WTC11 (cell line): ENCODE results near the gene SWAP70. TPM values are rescaled to one million over a fixed set of nuclear protein-coding genes. Genes with fewer than 3 reads are reported as not detected.

Source experiments
- ATAC-seq: fragments of 200-7000 bp; cut with Tn5 transposase; 2 replicates; pipeline ENCODE4 v1.10.0; 2021; ENCODE audit warnings: mild to moderate bottlenecking, moderate library complexity
- CTCF ChIA-PET: fragments of 300-600 bp; sonication (Branson Sonifier 250); formaldehyde crosslinking; loops from one replicate; lab custom pipeline; 2021; ENCODE audit warnings: antibody characterized with exemption; lab: Charles Lee
- POLR2A ChIA-PET: fragments of 350-600 bp; sonication (Branson Sonifier 250); formaldehyde crosslinking; loops from one replicate; lab custom pipeline; 2021; ENCODE audit warnings: antibody characterized with exemption; lab: Charles Lee
- DNase-seq: peaks from one replicate; pipeline ENCODE4 v3.0.0; 2021; ENCODE audit warnings: low spot score
- H3K27ac Mint-ChIP-seq: 2 replicates; pipeline ENCODE4 v1.8.0; 2021; ENCODE audit warnings: mixed read lengths
- H3K27me3 Mint-ChIP-seq: 2 replicates; pipeline ENCODE4 v1.8.0; 2021; ENCODE audit warnings: low read depth, mild to moderate bottlenecking, moderate library complexity, mixed read lengths
- H3K36me3 Mint-ChIP-seq: 2 replicates; pipeline ENCODE4 v1.8.0; 2021; ENCODE audit warnings: mixed read lengths
- H3K4me1 Mint-ChIP-seq: 2 replicates; pipeline ENCODE4 v1.8.0; 2022; ENCODE audit warnings: mixed read lengths
- H3K4me3 Mint-ChIP-seq: 2 replicates; pipeline ENCODE4 v1.8.0; 2021; ENCODE audit warnings: mild to moderate bottlenecking, moderate library complexity, mixed read lengths
- H3K9me3 Mint-ChIP-seq: 2 replicates; pipeline ENCODE4 v1.8.0; 2021; ENCODE audit warnings: mixed read lengths
- ATF1 ChIP-seq: sonication (generic); formaldehyde crosslinking; IDR thresholded peaks from 2 replicates; pipeline ENCODE4 v1.8.1; 2023; ENCODE audit warnings: mild to moderate bottlenecking, moderate library complexity, missing genetic modification reagents
- ATF2 ChIP-seq: sonication (generic); formaldehyde crosslinking; IDR thresholded peaks from 2 replicates; pipeline ENCODE4 v1.8.1; 2022; ENCODE audit warnings: low read depth, missing genetic modification reagents, borderline replicate concordance
- CTCF ChIP-seq: fragments of 200-600 bp; IDR thresholded peaks from 2 replicates; pipeline ENCODE4 v1.8.0; 2022; ENCODE audit warnings: antibody characterized with exemption
- JAZF1 ChIP-seq: fragments of 250-450 bp; sonication (Bioruptor Pico); IDR thresholded peaks from 2 replicates; pipeline ENCODE4 v1.9.0; 2021; ENCODE audit warnings: moderate library complexity, mild to moderate bottlenecking, inconsistent platforms
- KAT7 ChIP-seq: sonication (generic); formaldehyde crosslinking; IDR thresholded peaks from 2 replicates; pipeline ENCODE4 v1.8.1; 2023; ENCODE audit warnings: missing genetic modification reagents, mild to moderate bottlenecking, borderline replicate concordance
- NFYB ChIP-seq: sonication (generic); formaldehyde crosslinking; conservative IDR thresholded peaks from 2 replicates; pipeline ENCODE4 v1.8.0; 2022; ENCODE audit warnings: low read depth, missing genetic modification reagents
- NR3C1 ChIP-seq: sonication (generic); formaldehyde crosslinking; conservative IDR thresholded peaks from 2 replicates; pipeline ENCODE4 v1.8.1; 2023; ENCODE audit warnings: low read depth, mild to moderate bottlenecking, missing genetic modification reagents
- ZNF232 ChIP-seq: sonication (generic); formaldehyde crosslinking; IDR thresholded peaks from 2 replicates; pipeline ENCODE4 v1.8.0; 2022; ENCODE audit warnings: mild to moderate bottlenecking, missing genetic modification reagents
- ZNF263 ChIP-seq: sonication (generic); formaldehyde crosslinking; IDR thresholded peaks from 2 replicates; pipeline ENCODE4 v1.8.1; 2022; ENCODE audit warnings: low read depth, mild to moderate bottlenecking, moderate library complexity, missing genetic modification reagents
- ZNF416 ChIP-seq: fragments of 250-450 bp; sonication (Bioruptor Pico); IDR thresholded peaks from 2 replicates; pipeline ENCODE4 v1.9.0; 2021; ENCODE audit warnings: mild to moderate bottlenecking, inconsistent platforms
- total RNA-seq: library from RNA; stranded (reverse); gene quantifications from 3 replicates; pipeline ENCODE4 v1.2.3, GENCODE V29; 2021
- TF ChIP-seq, protein P1 (sequence below): sonication (generic); formaldehyde crosslinking; IDR thresholded peaks from 2 replicates; pipeline ENCODE4 v1.8.0; 2023; ENCODE audit warnings: missing genetic modification reagents
- TF ChIP-seq, protein P2 (sequence below): fragments of 250-450 bp; sonication (Bioruptor Pico); conservative IDR thresholded peaks from 2 replicates; pipeline ENCODE4 v1.9.0; 2021; ENCODE audit warnings: mild to moderate bottlenecking
- TF ChIP-seq, protein P3 (sequence below): sonication (generic); formaldehyde crosslinking; IDR thresholded peaks from 2 replicates; pipeline ENCODE4 v1.8.0; 2022; ENCODE audit warnings: mild to moderate bottlenecking, missing genetic modification reagents
- TF ChIP-seq, protein P4 (sequence below): sonication (generic); formaldehyde crosslinking; IDR thresholded peaks from 2 replicates; pipeline ENCODE4 v1.8.0; 2022; ENCODE audit warnings: mild to moderate bottlenecking, missing genetic modification reagents
- TF ChIP-seq, protein P5 (sequence below): sonication (generic); formaldehyde crosslinking; IDR thresholded peaks from 2 replicates; pipeline ENCODE4 v1.8.0; 2023; ENCODE audit warnings: mild to moderate bottlenecking, missing genetic modification reagents

SWAP70 gene
- total RNA-seq, 1 experiment from 2014 or later, result 24.1 TPM

DNA sequence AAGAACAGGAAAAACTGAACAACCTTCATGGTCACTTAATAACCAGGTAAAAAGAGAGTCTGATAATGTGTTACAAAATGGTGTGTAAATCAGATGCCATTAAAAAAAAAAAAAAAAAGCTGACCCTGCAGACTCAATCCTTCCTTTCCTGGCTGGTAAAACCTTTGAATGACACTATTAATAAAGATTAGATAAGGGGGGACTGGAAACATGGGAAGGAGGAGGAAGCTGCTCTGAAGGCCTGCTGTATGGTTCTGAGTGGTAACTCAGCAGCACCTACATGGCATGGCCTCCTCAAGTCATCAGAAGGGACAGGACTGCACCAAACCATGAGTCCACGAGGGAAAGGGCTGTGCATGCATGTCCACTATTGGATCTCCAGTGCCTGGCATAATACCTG, 18.0 kb upstream of the SWAP70 start:
- Mint-ChIP-seq H3K9me3 (peaks cover 9% of the 10 kb centered on the region), H3K27me3 (no peaks in the 10 kb centered on the region), H3K27ac (no peak overlapping the region), H3K4me3 (no peak overlapping the region), H3K36me3 (0 out of 2 replicates have a peak, but pooled peaks cover 3% of the 10 kb centered on the region), H3K4me1 (peaks cover 14% of the 10 kb centered on the region)
- POLR2A ChIA-PET, result no interaction called here
- ATAC-seq (no peak), DNase-seq (no peak)
- CTCF ChIA-PET, result no interaction called here
- no peak for TF ChIP-seq KAT7 (CRISPR knock-in tag)
- no peak for TF ChIP-seq JAZF1 (CRISPR knock-in tag)
- no peak for TF ChIP-seq CTCF
- TF ChIP-seq, protein P1, sequence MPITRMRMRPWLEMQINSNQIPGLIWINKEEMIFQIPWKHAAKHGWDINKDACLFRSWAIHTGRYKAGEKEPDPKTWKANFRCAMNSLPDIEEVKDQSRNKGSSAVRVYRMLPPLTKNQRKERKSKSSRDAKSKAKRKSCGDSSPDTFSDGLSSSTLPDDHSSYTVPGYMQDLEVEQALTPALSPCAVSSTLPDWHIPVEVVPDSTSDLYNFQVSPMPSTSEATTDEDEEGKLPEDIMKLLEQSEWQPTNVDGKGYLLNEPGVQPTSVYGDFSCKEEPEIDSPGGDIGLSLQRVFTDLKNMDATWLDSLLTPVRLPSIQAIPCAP, result no peak
- no peak for TF ChIP-seq ZNF416
- TF ChIP-seq, protein P2, sequence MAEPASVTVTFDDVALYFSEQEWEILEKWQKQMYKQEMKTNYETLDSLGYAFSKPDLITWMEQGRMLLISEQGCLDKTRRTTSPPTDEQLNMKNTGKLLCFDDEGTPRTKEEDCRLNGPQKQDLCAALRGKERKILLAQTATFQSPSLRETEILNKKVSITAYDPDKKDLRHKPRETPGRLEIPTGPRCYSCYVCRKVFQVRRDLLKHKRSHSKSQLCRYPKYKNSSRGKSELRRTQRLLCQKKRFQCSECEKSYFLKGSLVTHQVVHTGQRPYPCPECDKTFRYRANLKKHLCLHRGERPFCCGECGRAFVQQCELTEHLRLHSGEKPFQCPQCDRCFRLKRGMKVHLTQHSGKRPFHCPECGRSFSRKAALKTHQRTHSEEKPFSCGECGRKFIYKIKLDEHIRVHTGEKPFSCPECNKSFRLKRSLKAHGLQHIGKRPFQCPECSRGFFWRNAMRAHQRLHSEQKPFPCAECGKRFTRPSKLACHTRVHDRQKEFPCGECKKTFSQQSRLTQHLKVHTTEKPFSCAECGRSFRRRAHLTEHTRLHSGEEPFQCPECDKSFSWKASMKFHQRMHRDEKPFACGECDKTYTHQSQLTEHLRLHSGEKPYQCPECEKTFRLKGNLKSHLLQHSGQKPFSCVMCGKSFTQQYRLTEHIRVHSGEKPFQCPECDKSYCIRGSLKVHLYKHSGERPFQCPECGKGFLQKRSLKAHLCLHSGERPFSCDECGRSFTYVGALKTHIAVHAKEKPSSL (CRISPR knock-in tag), result no peak
- TF ChIP-seq NFYB, result no peak
- TF ChIP-seq ATF2 (CRISPR knock-in tag), result no peak

GRCh38 chr11:9646324-9646723, 17.6 kb upstream of the SWAP70 start:
- H3K4me3 Mint-ChIP-seq, result no peak overlapping the region
- H3K27me3 Mint-ChIP-seq, result no peaks in the 10 kb centered on the region
- peaks cover 9% of the 10 kb centered on the region for H3K9me3 Mint-ChIP-seq
- 0 out of 2 replicates have a peak, but pooled peaks cover 3% of the 10 kb centered on the region for H3K36me3 Mint-ChIP-seq
- no peak overlapping the region for H3K27ac Mint-ChIP-seq
- H3K4me1 Mint-ChIP-seq, result peaks cover 14% of the 10 kb centered on the region
- CTCF ChIA-PET, result no interaction called here
- POLR2A ChIA-PET, result no interaction called here
- ATAC-seq, result no peak
- DNase-seq, result no peak
- TF ChIP-seq, protein P3, sequence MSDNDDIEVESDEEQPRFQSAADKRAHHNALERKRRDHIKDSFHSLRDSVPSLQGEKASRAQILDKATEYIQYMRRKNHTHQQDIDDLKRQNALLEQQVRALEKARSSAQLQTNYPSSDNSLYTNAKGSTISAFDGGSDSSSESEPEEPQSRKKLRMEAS (CRISPR knock-in tag), result no peak
- TF ChIP-seq, protein P4, sequence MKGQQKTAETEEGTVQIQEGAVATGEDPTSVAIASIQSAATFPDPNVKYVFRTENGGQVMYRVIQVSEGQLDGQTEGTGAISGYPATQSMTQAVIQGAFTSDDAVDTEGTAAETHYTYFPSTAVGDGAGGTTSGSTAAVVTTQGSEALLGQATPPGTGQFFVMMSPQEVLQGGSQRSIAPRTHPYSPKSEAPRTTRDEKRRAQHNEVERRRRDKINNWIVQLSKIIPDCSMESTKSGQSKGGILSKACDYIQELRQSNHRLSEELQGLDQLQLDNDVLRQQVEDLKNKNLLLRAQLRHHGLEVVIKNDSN, result no peak
- TF ChIP-seq, protein P5, sequence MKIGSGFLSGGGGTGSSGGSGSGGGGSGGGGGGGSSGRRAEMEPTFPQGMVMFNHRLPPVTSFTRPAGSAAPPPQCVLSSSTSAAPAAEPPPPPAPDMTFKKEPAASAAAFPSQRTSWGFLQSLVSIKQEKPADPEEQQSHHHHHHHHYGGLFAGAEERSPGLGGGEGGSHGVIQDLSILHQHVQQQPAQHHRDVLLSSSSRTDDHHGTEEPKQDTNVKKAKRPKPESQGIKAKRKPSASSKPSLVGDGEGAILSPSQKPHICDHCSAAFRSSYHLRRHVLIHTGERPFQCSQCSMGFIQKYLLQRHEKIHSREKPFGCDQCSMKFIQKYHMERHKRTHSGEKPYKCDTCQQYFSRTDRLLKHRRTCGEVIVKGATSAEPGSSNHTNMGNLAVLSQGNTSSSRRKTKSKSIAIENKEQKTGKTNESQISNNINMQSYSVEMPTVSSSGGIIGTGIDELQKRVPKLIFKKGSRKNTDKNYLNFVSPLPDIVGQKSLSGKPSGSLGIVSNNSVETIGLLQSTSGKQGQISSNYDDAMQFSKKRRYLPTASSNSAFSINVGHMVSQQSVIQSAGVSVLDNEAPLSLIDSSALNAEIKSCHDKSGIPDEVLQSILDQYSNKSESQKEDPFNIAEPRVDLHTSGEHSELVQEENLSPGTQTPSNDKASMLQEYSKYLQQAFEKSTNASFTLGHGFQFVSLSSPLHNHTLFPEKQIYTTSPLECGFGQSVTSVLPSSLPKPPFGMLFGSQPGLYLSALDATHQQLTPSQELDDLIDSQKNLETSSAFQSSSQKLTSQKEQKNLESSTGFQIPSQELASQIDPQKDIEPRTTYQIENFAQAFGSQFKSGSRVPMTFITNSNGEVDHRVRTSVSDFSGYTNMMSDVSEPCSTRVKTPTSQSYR, result no peak
- TF ChIP-seq ZNF232 (CRISPR knock-in tag), result no peak

DNA sequence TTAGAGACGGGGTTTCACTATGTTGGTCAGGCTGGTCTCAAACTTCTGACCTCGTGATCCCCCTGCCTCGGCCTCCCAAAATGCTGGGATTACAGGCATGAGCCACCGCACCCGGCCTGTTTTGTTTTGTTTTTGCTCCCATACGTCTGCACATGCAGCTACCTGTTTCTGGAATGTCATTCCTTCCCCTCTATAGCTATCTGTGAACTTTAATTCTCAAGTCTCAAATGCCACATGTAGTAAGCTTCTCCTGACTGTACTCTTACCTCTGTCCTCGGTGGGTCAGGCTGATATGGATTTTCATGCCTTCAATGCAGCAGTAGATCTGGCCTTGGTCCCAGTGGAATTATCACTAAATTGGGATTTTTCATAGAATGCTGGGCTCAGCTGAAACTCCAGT, 12.4 kb upstream of the SWAP70 start:
- Mint-ChIP-seq H3K9me3 (peaks cover 9% of the 10 kb centered on the region), H3K4me3 (no peak overlapping the region), H3K27ac (no peak overlapping the region), H3K27me3 (no peaks in the 10 kb centered on the region; the same call in 1 of the 2 replicates), H3K36me3 (0 out of 2 replicates have a peak, but pooled peaks cover 3% of the 10 kb centered on the region), H3K4me1 (peaks cover 14% of the 10 kb centered on the region)
- no peak for ATAC-seq
- DNase-seq, result no peak
- ChIA-PET POLR2A (no interaction called here), CTCF (no interaction called here)
- TF ChIP-seq ZNF263 (CRISPR knock-in tag), result no peak
- no peak for TF ChIP-seq ATF1
- no peak for TF ChIP-seq NR3C1 (CRISPR knock-in tag)
